ENCODE data around the gene TADA2B. TPM values are rescaled to one million over a fixed set of nuclear protein-coding genes. Genes with fewer than 3 reads are reported as not detected.
A peak's percentile ranks its signal among the peaks of the same experiment; 100 is the strongest.

Gene TADA2B
- total RNA-seq, 2 donors from 2014 or later, result 20.8 to 27.0 TPM

DNA sequence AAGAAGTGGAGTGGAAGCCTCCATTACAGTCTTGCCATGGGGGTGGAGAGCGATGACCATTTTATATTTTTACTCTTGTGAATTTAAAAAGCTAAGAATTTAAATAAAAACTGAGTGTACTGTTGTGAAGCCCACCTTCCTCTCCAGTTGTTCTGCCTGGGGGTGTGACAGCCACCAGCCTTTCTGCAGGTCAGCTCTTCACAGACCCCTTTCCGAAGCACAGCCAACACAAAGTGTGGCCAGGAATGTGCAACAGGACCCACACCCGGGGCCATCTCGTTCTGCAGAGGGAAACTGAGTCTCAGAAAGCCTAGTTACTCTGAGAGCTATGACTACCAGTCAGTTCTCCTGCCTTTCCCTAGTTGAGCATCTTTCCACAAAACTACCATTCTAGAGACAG is 23.3 kb downstream of the TADA2B start:
- Histone ChIP-seq H3K27me3 (no peaks in the 10 kb centered on the region), H3K4me3 (peak overlapping the region in 1 of 2 donors; percentile 100), H3K9me3 (no peaks in the 10 kb centered on the region), H3K4me1 (peaks cover 0 to 32% of the 10 kb centered on the region in 2 donors), H3K27ac (no peak overlapping the region), H3K36me3 (peaks cover 33% of the 10 kb centered on the region)
- TF ChIP-seq, protein P1, sequence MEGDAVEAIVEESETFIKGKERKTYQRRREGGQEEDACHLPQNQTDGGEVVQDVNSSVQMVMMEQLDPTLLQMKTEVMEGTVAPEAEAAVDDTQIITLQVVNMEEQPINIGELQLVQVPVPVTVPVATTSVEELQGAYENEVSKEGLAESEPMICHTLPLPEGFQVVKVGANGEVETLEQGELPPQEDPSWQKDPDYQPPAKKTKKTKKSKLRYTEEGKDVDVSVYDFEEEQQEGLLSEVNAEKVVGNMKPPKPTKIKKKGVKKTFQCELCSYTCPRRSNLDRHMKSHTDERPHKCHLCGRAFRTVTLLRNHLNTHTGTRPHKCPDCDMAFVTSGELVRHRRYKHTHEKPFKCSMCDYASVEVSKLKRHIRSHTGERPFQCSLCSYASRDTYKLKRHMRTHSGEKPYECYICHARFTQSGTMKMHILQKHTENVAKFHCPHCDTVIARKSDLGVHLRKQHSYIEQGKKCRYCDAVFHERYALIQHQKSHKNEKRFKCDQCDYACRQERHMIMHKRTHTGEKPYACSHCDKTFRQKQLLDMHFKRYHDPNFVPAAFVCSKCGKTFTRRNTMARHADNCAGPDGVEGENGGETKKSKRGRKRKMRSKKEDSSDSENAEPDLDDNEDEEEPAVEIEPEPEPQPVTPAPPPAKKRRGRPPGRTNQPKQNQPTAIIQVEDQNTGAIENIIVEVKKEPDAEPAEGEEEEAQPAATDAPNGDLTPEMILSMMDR (IDR thresholded peaks at IDR 0.05), result no peak
- no peak for DNase-seq (ENCODE audit: low spot score)

DNA sequence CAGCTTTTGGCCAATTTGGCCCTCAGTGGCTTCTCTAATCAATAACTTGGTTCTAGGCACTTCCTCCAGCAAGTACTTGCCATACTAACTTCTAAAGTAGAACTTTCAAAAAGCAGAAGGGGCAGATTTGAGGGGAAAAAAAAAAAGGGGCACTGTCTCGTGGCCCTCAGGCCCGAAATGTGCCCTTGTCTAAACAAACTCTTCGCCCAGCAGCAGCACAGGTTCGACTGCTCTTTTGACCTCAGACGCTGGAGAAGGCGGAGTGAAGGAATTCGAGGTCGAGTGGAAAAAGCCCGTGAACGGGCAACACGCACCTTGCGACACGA is 23.9 kb downstream of the TADA2B start:
- TF ChIP-seq, protein P1 (IDR thresholded peaks at IDR 0.05), result no peak
- no peaks in the 10 kb centered on the region for H3K27me3 ChIP-seq
- peaks cover 27% of the 10 kb centered on the region for H3K36me3 ChIP-seq
- H3K27ac ChIP-seq, result peak overlapping the region; percentile 83 to 91
- H3K4me1 ChIP-seq, result peaks cover 0 to 32% of the 10 kb centered on the region in 2 donors
- peak overlapping the region; percentile 71 to 100 for H3K4me3 ChIP-seq
- no peak for DNase-seq (ENCODE audit: low spot score)
- no peaks in the 10 kb centered on the region for H3K9me3 ChIP-seq

DNA sequence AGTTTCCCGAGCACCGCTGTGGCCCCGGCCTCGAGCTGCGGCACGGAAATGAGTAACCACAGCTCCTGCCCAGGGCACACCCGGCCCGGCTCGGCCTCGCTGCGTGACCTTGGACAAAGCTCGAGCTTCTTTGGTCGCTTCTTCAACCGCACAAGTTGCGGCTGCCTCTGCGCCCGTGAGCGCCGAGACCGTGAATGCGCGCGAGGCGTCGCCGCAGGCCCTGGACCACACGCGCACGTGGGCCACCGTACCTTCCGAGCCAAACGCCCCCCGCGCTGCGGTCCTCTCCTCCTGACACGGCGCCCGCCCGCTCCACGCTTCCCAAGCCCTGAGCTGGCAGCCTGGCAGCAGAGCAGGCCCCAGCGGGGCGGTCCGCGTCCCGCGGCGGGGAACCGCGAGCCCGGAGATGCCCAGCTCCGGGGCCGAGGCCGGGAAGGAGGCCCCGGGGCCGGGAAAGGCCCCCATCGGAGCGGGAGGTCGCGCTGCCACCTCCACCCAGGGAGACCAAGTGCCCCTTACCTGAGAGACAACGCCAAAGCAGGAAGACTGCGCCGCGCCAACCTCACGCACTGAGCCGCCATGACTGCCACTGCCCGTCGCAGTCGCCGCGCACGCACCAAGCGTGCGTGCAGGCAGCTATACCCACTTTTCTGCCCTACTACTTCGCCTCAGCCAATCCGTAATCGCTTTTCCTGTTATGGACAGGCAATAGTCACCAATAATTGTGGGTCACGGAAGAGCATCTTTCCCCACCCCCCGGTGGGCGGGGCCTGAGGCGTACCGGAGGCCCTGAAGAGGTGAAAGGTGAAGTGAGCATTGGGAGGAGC is 24.5 kb downstream of the TADA2B start, which contains the start of gene GRPEL1:
Gene GRPEL1 (minus strand): TSS at position 613 of the 827 bp plus-strand sequence. CDS start 32 bp downstream, at position 581.
- Histone ChIP-seq H3K27ac (peak within 1 kb of the TSS; percentile 89 to 91), H3K4me3 (peak within 1 kb of the TSS; percentile 71 to 100), H3K27me3 (no peaks in the 10 kb centered on the region), H3K9me3 (no peaks in the 10 kb centered on the region), H3K36me3 (peaks cover 22% of the 10 kb centered on the region), H3K4me1 (peaks cover 0 to 32% of the 10 kb centered on the region in 2 donors)
- peak; percentile 100 for DNase-seq (ENCODE audit: low spot score)
- TF ChIP-seq, protein P1 (IDR thresholded peaks at IDR 0.05), result no peak

DNA sequence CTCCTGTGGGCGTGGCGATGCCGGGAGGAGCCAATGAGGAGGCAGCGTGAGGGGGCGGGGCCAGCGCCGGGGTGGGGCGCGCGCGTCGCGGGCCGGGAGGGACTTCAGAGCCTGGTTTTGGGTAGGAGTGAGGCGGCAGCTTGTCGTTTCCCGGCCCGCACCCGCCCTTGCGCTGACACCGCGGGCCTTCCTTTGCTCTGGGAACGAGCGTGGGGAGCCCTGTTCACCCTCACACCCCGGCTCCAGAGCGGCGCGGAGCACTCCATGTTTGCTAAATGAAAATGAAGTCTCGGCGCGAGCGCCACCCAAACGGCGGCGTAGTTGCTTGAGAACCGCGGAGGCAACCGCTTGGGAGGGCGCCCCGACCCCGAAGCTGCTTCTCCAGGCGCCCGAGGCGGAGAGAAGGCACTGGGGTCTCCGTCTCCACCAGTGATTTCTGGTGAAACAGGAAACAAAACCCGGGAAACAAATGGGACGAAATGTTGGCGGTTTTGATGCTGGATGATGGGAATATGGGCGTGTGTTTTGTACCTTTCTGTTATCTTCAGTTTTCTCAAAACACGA is 25.2 kb downstream of the TADA2B start:
- Histone ChIP-seq H3K4me3 (peak overlapping the region; percentile 71 to 100), H3K9me3 (no peaks in the 10 kb centered on the region), H3K27ac (peak overlapping the region; percentile 87 to 89), H3K27me3 (no peaks in the 10 kb centered on the region), H3K36me3 (peaks cover 15% of the 10 kb centered on the region), H3K4me1 (peaks cover 0 to 32% of the 10 kb centered on the region in 2 donors)
- DNase-seq (ENCODE audit: low spot score), result no peak
- TF ChIP-seq, protein P1 (IDR thresholded peaks at IDR 0.05), result no peak

DNA sequence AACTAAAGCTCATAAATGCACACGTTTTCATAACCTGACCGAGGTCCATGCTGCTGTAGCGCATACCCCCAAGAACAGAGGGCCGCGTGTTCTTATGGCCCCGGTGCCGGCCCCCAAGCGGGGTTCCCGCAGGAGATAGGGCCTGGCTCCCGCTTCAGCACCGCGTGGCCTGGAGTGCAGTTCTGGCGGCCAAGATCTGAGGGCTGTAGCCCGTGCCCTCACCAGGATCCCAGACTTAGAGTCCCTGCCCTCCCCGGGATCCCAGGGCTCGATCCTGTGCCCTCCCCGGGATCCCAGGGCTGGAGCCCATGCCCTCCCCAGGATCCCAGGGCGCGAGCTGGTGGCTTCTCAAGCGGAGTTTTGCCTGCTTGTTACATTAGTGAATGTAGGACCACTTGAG is 25.7 kb downstream of the TADA2B start:
- DNase-seq (ENCODE audit: low spot score), result no peak
- H3K4me1 ChIP-seq, result peaks cover 0 to 32% of the 10 kb centered on the region in 2 donors
- no peaks in the 10 kb centered on the region for H3K9me3 ChIP-seq
- H3K4me3 ChIP-seq, result peak overlapping the region; percentile 71 to 100
- no peaks in the 10 kb centered on the region for H3K27me3 ChIP-seq
- peaks cover 10% of the 10 kb centered on the region for H3K36me3 ChIP-seq
- peak overlapping the region; percentile 87 to 89 for H3K27ac ChIP-seq
- TF ChIP-seq, protein P1 (IDR thresholded peaks at IDR 0.05), result no peak
